GM12878 (cell line): ENCODE results near the gene NRXN3. TPM values are rescaled to one million over a fixed set of nuclear protein-coding genes. Genes with fewer than 3 reads are reported as not detected.

Experiments
- ATAC-seq: fragments of 200-7000 bp; cut with Tn5 transposase; 3 replicates; pipeline ENCODE4 v1.9.1; 2020; ENCODE audit warnings: mild to moderate bottlenecking, moderate library complexity
- BruUV-seq: library from RNA; stranded (reverse); fragments of 400-500 nt; replicated peaks from 2 replicates; lab custom pipeline; 2021; lab: Mats Ljungman, UMichigan
- CTCF ChIA-PET: fragments of 300-600 bp; sonication (Branson Sonifier 250); formaldehyde crosslinking; extraction: SDS; loops from one replicate; lab custom pipeline; 2021; ENCODE audit warnings: inconsistent platforms; lab: Yijun Ruan, JAX
- POLR2A ChIA-PET: fragments of 350-600 bp; formaldehyde crosslinking; extraction: SDS; loops from one replicate; lab custom pipeline; 2021; ENCODE audit warnings: inconsistent platforms; lab: Charles Lee
- RAD21 ChIA-PET: fragments of 300-600 bp; sonication (Branson Sonifier 250); formaldehyde crosslinking; loops from one replicate; lab custom pipeline; 2023; ENCODE audit warnings: antibody characterized with exemption; ENCODE audit not compliant: unreplicated experiment; lab: Charles Lee
- SMC1A ChIA-PET: fragments of 300-600 bp; sonication (Branson Sonifier 250); formaldehyde crosslinking; loops from one replicate; lab custom pipeline; 2023; ENCODE audit not compliant: unreplicated experiment, uncharacterized antibody; lab: Charles Lee
- DNase-seq: peaks from one replicate; pipeline ENCODE4 v3.0.0-alpha.2; 2011; ENCODE audit warnings: low read depth, low spot score
- FAIRE-seq: peaks from 3 replicates; lab custom pipeline; 2011; peaks lifted over from hg19 to GRCh38; lab: Jason Lieb, UNC
- H2AFZ ChIP-seq: 2 replicates; pipeline ENCODE4 v1.6.0; 2011; ENCODE audit warnings: low read depth, low read length, control low read depth; ENCODE audit not compliant: control insufficient read depth
- H3K27ac ChIP-seq: 2 replicates; pipeline ENCODE4 v1.5.1; 2011; ENCODE audit warnings: control low read depth; ENCODE audit not compliant: control insufficient read depth, insufficient read depth
- H3K27me3 ChIP-seq, 2 experiments: replicated peaks in 1 of 2; 2 replicates each; pipeline versions ENCODE4 v1.6.0 to v1.6.1; 2011; ENCODE audit warnings: low read length in 1 of 2; ENCODE audit not compliant: control insufficient read depth in 2 of 2, insufficient read depth in 2 of 2
- H3K36me3 ChIP-seq, 2 experiments: 2 replicates each; pipeline ENCODE4 v1.5.1; 2011; ENCODE audit warnings: low read length in 1 of 2; ENCODE audit not compliant: control insufficient read depth in 2 of 2, insufficient read depth in 2 of 2
- H3K4me1 ChIP-seq: 2 replicates; pipeline ENCODE4 v1.6.1; 2011; ENCODE audit warnings: mild to moderate bottlenecking, low read length, moderate library complexity, mixed read lengths; ENCODE audit not compliant: control insufficient read depth, insufficient read depth
- H3K4me2 ChIP-seq: 2 replicates; pipeline ENCODE4 v1.6.0; 2011; ENCODE audit warnings: control low read depth; ENCODE audit not compliant: control insufficient read depth, insufficient read depth
- H3K4me3 ChIP-seq: fragments of 200-600 bp; sonication (generic); 2 replicates; pipeline ENCODE4 v1.5.1; 2016
- H3K79me2 ChIP-seq: 2 replicates; pipeline ENCODE4 v1.6.0; 2011; ENCODE audit warnings: low read length; ENCODE audit not compliant: control insufficient read depth, insufficient read depth
- H3K9ac ChIP-seq: 2 replicates; pipeline ENCODE4 v1.8.0; 2011; ENCODE audit warnings: low read length, control low read depth, mixed read lengths; ENCODE audit not compliant: control insufficient read depth, insufficient read depth
- H3K9me3 ChIP-seq: replicated peaks from 3 replicates; pipeline ENCODE4 v1.5.1; 2011; ENCODE audit warnings: mild to moderate bottlenecking, low read length; ENCODE audit not compliant: control insufficient read depth, insufficient read depth
- H4K20me1 ChIP-seq: 2 replicates; pipeline ENCODE4 v1.6.0; 2011; ENCODE audit not compliant: control insufficient read depth, insufficient read depth
- FOXM1 ChIP-seq: IDR thresholded peaks from 2 replicates; pipeline ENCODE4 v1.6.1; 2012; ENCODE audit warnings: low read depth, mild to moderate bottlenecking, inconsistent platforms, low read length, moderate library complexity
- ZBTB40 ChIP-seq: fragments of 450-650 bp; IDR thresholded peaks from 2 replicates; pipeline ENCODE4 v1.6.1; 2016; ENCODE audit warnings: mild to moderate bottlenecking, moderate library complexity, borderline replicate concordance
- WGBS: methylation state at CpG from one replicate; pipeline ENCODE4 v1.1.6; 2016; ENCODE audit warnings: low lambda C conversion rate; ENCODE audit not compliant: insufficient replicate concordance, insufficient coverage; ENCODE audit errors: missing lambda C conversion rate; 5-methylcytosine and 5-hydroxymethylcytosine counted together
- in situ Hi-C: fragments of 300-500 bp; cut with MboI; formaldehyde crosslinking; loops from 9 replicates; pipeline ENCODE4 v1.14.3; 2018; ENCODE audit warnings: mixed read lengths
- intact Hi-C: fragments of 100-400 bp; cut with micrococcal nuclease; formaldehyde crosslinking; loops from one replicate; pipeline ENCODE4 v1.14.2; 2022; ENCODE audit not compliant: unreplicated experiment
- polyA plus RNA-seq, 11 experiments: library from polyadenylated mRNA; depleted of rRNA in 4 of 11; unstranded in 6 of 11; stranded (reverse) in 5 of 11; fragments of >200 nt; fragmentation: Nextera tagmentation in 4 of 11; fragmentation: Illumina TruSeq in 1 of 11; extraction: Ambion mirVana in 4 of 11; extraction: Trizol in 1 of 11; gene quantifications; 1 replicate in 1 of 11; 2 replicates in 10 of 11; pipeline versions ENCODE4 v1.2.1 to v1.2.3, GENCODE V29; 2011 to 2016; ENCODE audit warnings: inconsistent platforms in 2 of 11, missing spikeins in 2 of 11, low read depth in 1 of 11
- total RNA-seq, 4 experiments: library from RNA; depleted of rRNA in 3 of 4; stranded (reverse); fragments of >200 nt in 3 of 4; fragmentation: Illumina TruSeq in 1 of 4; extraction: Trizol in 1 of 4; gene quantifications; 2 replicates each; pipeline versions ENCODE4 v1.2.1 to v1.2.3, GENCODE V29; 2013 to 2021

NRXN3 gene
- total and polyA plus RNA-seq, 10 of the 15 experiments (the other 5 are each of a cell fraction or from before 2014, with no cell fraction given) = 0.52 to 3.3 (median 1.4) TPM

- intact Hi-C loops = no loop called here
- H3K4me3 ChIP-seq = no peak overlapping the region
- no peaks in the 10 kb centered on the region for H4K20me1 ChIP-seq
- H3K9me3 ChIP-seq = no peaks in the 10 kb centered on the region
- ATAC-seq (no peak), FAIRE-seq (no peak), DNase-seq (no peak)
- no peak overlapping the region for H3K4me2 ChIP-seq
- BruUV-seq = no TSS peak
- no peak for TF ChIP-seq FOXM1
- TF ChIP-seq ZBTB40 = no peak
- CTCF ChIA-PET = interaction anchor here (0.6 to 2.3 kb wide), 9 partner anchors 9 to 1923 kb away, joined by 3 to 16 read pairs (median 4); no protein-coding TSS in a partner anchor
- no peak overlapping the region for H3K27ac ChIP-seq
- WGBS = 0% methylated on average over 2 of the region's 2 CpGs
- H2AFZ ChIP-seq = no peak overlapping the region
- in situ Hi-C loops = no loop called here
- POLR2A ChIA-PET = no interaction called here
- RAD21 ChIA-PET = interaction anchor here (0.8 to 1.3 kb wide), 5 partner anchors 8 to 1930 kb away, joined by 3 to 4 read pairs (median 3); no protein-coding TSS in a partner anchor
- no peaks in the 10 kb centered on the region for H3K36me3 ChIP-seq
- no peaks in the 10 kb centered on the region for H3K79me2 ChIP-seq
- SMC1A ChIA-PET = interaction anchor here (0.7 to 1.1 kb wide), 4 partner anchors 8 to 1916 kb away, joined by 3 to 7 read pairs (median 4); no protein-coding TSS in a partner anchor
- no peak overlapping the region for H3K9ac ChIP-seq
- no peaks in the 10 kb centered on the region for H3K27me3 ChIP-seq
- no peaks in the 10 kb centered on the region for H3K4me1 ChIP-seq
Observed at GRCh38 chr14:78933166-78933565, 763.0 kb downstream of the NRXN3 start.
